GM23338 (cell line): Measurements from ENCODE around the gene ZSCAN23. TPM values are rescaled to one million over a fixed set of nuclear protein-coding genes. Genes with fewer than 3 reads are reported as not detected.
A peak's percentile ranks its signal among the peaks of the same experiment; 100 is the strongest.
"Not testable (repeated sequence)": the region's sequence is repeated elsewhere in the genome, so short reads cannot be mapped to it uniquely, and the experiment has no call there.

ENCODE experiments used
- ATAC-seq: fragments of 200-7000 bp; cut with Tn5 transposase; 3 replicates; pipeline ENCODE4 v1.9.1; 2020
- DNase-seq: peaks from one replicate; pipeline ENCODE4 v3.0.0-alpha.2; 2015; ENCODE audit warnings: low spot score
- H2AFZ ChIP-seq: fragments of 200-600 bp; sonication (generic); 2 replicates; pipeline ENCODE4 v1.8.0; 2016; ENCODE audit warnings: antibody characterized with exemption, mild to moderate bottlenecking, moderate library complexity
- H3F3A ChIP-seq: fragments of 200-600 bp; sonication (generic); replicated peaks from 2 replicates; pipeline ENCODE4 v1.8.0; 2017; ENCODE audit warnings: antibody characterized with exemption, mixed run types, low read depth
- H3K27ac ChIP-seq: fragments of 200-600 bp; sonication (generic); 2 replicates; pipeline ENCODE4 v1.6.1; 2016; ENCODE audit warnings: low read depth
- H3K27me3 ChIP-seq: fragments of 200-600 bp; sonication (generic); 2 replicates; pipeline ENCODE4 v1.8.0; 2016; ENCODE audit warnings: mild to moderate bottlenecking, mixed run types, moderate library complexity; ENCODE audit not compliant: insufficient read depth
- H3K36me3 ChIP-seq: fragments of 200-600 bp; sonication (generic); 2 replicates; pipeline ENCODE4 v1.8.0; 2016; ENCODE audit warnings: mild to moderate bottlenecking; ENCODE audit not compliant: insufficient read depth
- H3K4me1 ChIP-seq: fragments of 200-600 bp; sonication (generic); 2 replicates; pipeline ENCODE4 v1.8.0; 2016; ENCODE audit warnings: mild to moderate bottlenecking, moderate library complexity; ENCODE audit not compliant: insufficient read depth
- H3K4me2 ChIP-seq: fragments of 200-600 bp; sonication (generic); 2 replicates; pipeline ENCODE4 v1.7.1; 2017; ENCODE audit warnings: mixed run types
- H3K4me3 ChIP-seq: fragments of 200-600 bp; sonication (generic); 2 replicates; pipeline ENCODE4 v1.6.1; 2016; ENCODE audit warnings: mixed run types
- H3K79me2 ChIP-seq: fragments of 200-600 bp; sonication (generic); replicated peaks from 2 replicates; pipeline ENCODE4 v1.8.0; 2017; ENCODE audit warnings: mild to moderate bottlenecking; ENCODE audit not compliant: insufficient read depth
- H3K9me2 ChIP-seq: fragments of 200-600 bp; sonication (generic); 2 replicates; pipeline ENCODE4 v1.8.0; 2017; ENCODE audit not compliant: insufficient read depth
- H4K20me1 ChIP-seq: fragments of 200-600 bp; sonication (generic); replicated peaks from 2 replicates; pipeline ENCODE4 v1.8.0; 2017; ENCODE audit warnings: mild to moderate bottlenecking; ENCODE audit not compliant: insufficient read depth
- H3K27ac Mint-ChIP-seq: 2 replicates; pipeline ENCODE4 v1.8.0; 2020; ENCODE audit warnings: inconsistent platforms, mild to moderate bottlenecking, moderate library complexity, mixed read lengths
- H3K27me3 Mint-ChIP-seq: 3 replicates; pipeline ENCODE4 v1.8.0; 2022; ENCODE audit warnings: low read depth, mild to moderate bottlenecking, moderate library complexity, mixed read lengths, inconsistent platforms; ENCODE audit not compliant: insufficient read depth, poor library complexity
- H3K36me3 Mint-ChIP-seq: 3 replicates; pipeline ENCODE4 v1.8.0; 2021; ENCODE audit warnings: low read depth, mild to moderate bottlenecking, inconsistent platforms, moderate library complexity, mixed read lengths
- H3K4me1 Mint-ChIP-seq: 3 replicates; pipeline ENCODE4 v1.8.0; 2020; ENCODE audit warnings: mild to moderate bottlenecking, inconsistent platforms, mixed read lengths
- H3K4me3 Mint-ChIP-seq: 3 replicates; pipeline ENCODE4 v1.8.0; 2021; ENCODE audit warnings: moderate library complexity, mild to moderate bottlenecking, inconsistent platforms, mixed read lengths
- H3K9me3 Mint-ChIP-seq: 3 replicates; pipeline ENCODE4 v1.8.0; 2020; ENCODE audit warnings: moderate library complexity, mild to moderate bottlenecking, inconsistent platforms, mixed read lengths
- CREB1 ChIP-seq: fragments of 250-450 bp; sonication (Bioruptor Pico); IDR thresholded peaks from 2 replicates; pipeline ENCODE4 v1.5.0; 2020; ENCODE audit warnings: low read depth, mild to moderate bottlenecking, moderate library complexity
- CTCF ChIP-seq, 2 experiments: fragments of 200-600 bp in 1 of 2; sonication (generic) in 1 of 2; conservative IDR thresholded peaks; 2 replicates each; pipeline versions ENCODE4 v1.5.1 to v1.6.1; 2016 to 2017; ENCODE audit warnings: antibody characterized with exemption in 2 of 2, low read depth in 2 of 2, mild to moderate bottlenecking in 2 of 2, moderate library complexity in 1 of 2
- ETS1 ChIP-seq: IDR thresholded peaks from 2 replicates; pipeline ENCODE4 v1.6.1; 2016; ENCODE audit warnings: antibody characterized with exemption
- EZH2 ChIP-seq: fragments of 200-600 bp; sonication (generic); IDR thresholded peaks from one replicate; pipeline ENCODE4 v1.8.0; 2017; ENCODE audit warnings: antibody characterized with exemption, mild to moderate bottlenecking, low read depth; ENCODE audit not compliant: unreplicated experiment
- EZH2phosphoT487 ChIP-seq: fragments of 200-600 bp; sonication (generic); IDR thresholded peaks from one replicate; pipeline ENCODE4 v1.8.1; 2018; ENCODE audit warnings: antibody characterized with exemption; ENCODE audit not compliant: unreplicated experiment
- JUNB ChIP-seq: IDR thresholded peaks from one replicate; pipeline ENCODE4 v1.6.1; 2016; ENCODE audit warnings: antibody characterized with exemption; ENCODE audit not compliant: unreplicated experiment
- NANOG ChIP-seq: IDR thresholded peaks from 2 replicates; pipeline ENCODE4 v1.6.1; 2016; ENCODE audit warnings: antibody characterized with exemption, borderline replicate concordance
- POLR2AphosphoS5 ChIP-seq: IDR thresholded peaks from 2 replicates; pipeline ENCODE4 v1.6.1; 2016; ENCODE audit warnings: antibody characterized with exemption, low read depth
- REST ChIP-seq: IDR thresholded peaks from one replicate; pipeline ENCODE4 v1.6.1; 2018; ENCODE audit warnings: antibody characterized with exemption; ENCODE audit not compliant: unreplicated experiment
- STAT1 ChIP-seq: IDR thresholded peaks from one replicate; pipeline ENCODE4 v1.6.1; 2016; ENCODE audit warnings: antibody characterized with exemption; ENCODE audit not compliant: unreplicated experiment
- ZNF331 ChIP-seq: fragments of 250-450 bp; sonication (Bioruptor Pico); IDR thresholded peaks from 2 replicates; pipeline ENCODE4 v1.5.0; 2020; ENCODE audit warnings: low read depth, mild to moderate bottlenecking, moderate library complexity
- polyA plus RNA-seq: library from polyadenylated mRNA; unstranded; fragments of >200 nt; fragmentation: Nextera tagmentation; extraction: Ambion mirVana; gene quantifications from 2 replicates; pipeline ENCODE4 v1.2.1, GENCODE V29; 2016
- total RNA-seq: library from RNA; depleted of rRNA; stranded (reverse); fragments of >200 nt; shearing (Covaris generic); gene quantifications from 2 replicates; pipeline ENCODE4 v1.2.3, GENCODE V29; 2014

The ZSCAN23 gene
- total and polyA plus RNA-seq, 2 experiments from 2014 or later: 1.9 to 7.8 TPM

GRCh38 chr6:28474441-28475219 is 31.3 kb upstream of the ZSCAN23 start (continued):
- TF ChIP-seq REST (no peak), ETS1 (no peak), STAT1 (no peak)

GRCh38 chr6:28469153-28469745 is 26.0 kb upstream of the ZSCAN23 start:
- H3K9me2 ChIP-seq, ATAC-seq, H3K27ac ChIP-seq, H3K4me3 Mint-ChIP-seq, H3K79me2 ChIP-seq, H3K27me3 Mint-ChIP-seq, H3K36me3 Mint-ChIP-seq, H3K9me3 Mint-ChIP-seq, H3K36me3 ChIP-seq, H3K4me1 ChIP-seq, H3K4me1 Mint-ChIP-seq, H3F3A ChIP-seq, H3K27me3 ChIP-seq, H4K20me1 ChIP-seq, H3K27ac Mint-ChIP-seq: not testable (repeated sequence)
- DNase-seq: peak; percentile 33
- Histone ChIP-seq H2AFZ (peak overlapping the region; percentile 25; the same call in 1 of the 2 replicates), H3K4me3 (peak overlapping the region; percentile 65), H3K4me2 (peak overlapping the region; percentile 73)
- TF ChIP-seq POLR2AphosphoS5: peak; percentile 30; the same call in 1 of the 2 replicates

GRCh38 chr6:28468056-28468455 is 24.8 kb upstream of the ZSCAN23 start:
- H3F3A ChIP-seq: no peaks in the 10 kb centered on the region
- no peaks in the 10 kb centered on the region for H3K79me2 ChIP-seq
- H3K27me3 ChIP-seq: peaks cover 7% of the 10 kb centered on the region
- H3K36me3 Mint-ChIP-seq: no peaks in the 10 kb centered on the region; the same call in 2 of the 3 replicates
- H3K4me3 ChIP-seq: no peak overlapping the region
- peaks cover 9% of the 10 kb centered on the region; the same call in 2 of the 3 replicates for H3K9me3 Mint-ChIP-seq
- H3K27ac ChIP-seq: no peak overlapping the region
- no peaks in the 10 kb centered on the region for H3K27me3 Mint-ChIP-seq
- DNase-seq: no peak
- peaks cover 6% of the 10 kb centered on the region; the same call in 1 of the 2 replicates for H3K36me3 ChIP-seq
- no peak for ATAC-seq
- no peak overlapping the region for H3K4me3 Mint-ChIP-seq
- no peak overlapping the region for H3K27ac Mint-ChIP-seq
- no peaks in the 10 kb centered on the region for H4K20me1 ChIP-seq
- H3K4me1 Mint-ChIP-seq: no peaks in the 10 kb centered on the region
- H3K4me1 ChIP-seq: peaks cover 7% of the 10 kb centered on the region; the same call in 1 of the 2 replicates
- no peak overlapping the region for H2AFZ ChIP-seq
- no peak overlapping the region for H3K4me2 ChIP-seq
- H3K9me2 ChIP-seq: no peaks in the 10 kb centered on the region; the same call in 1 of the 2 replicates
- no peak for TF ChIP-seq CTCF (conservative IDR thresholded peaks at IDR 0.05; ENCODE audit: low read depth in 2 of 2)
- TF ChIP-seq NANOG: no peak
- TF ChIP-seq JUNB: no peak
- TF ChIP-seq REST: no peak
- no peak for TF ChIP-seq ZNF331 (CRISPR knock-in tag)
- no peak for TF ChIP-seq POLR2AphosphoS5
- TF ChIP-seq EZH2phosphoT487: no peak
- no peak for TF ChIP-seq CREB1 (CRISPR knock-in tag)
- no peak for TF ChIP-seq STAT1
- TF ChIP-seq EZH2: no peak
